GM13977 (cell line): ENCODE measurements around the gene TMEM238.
A peak's percentile ranks its signal among the peaks of the same experiment; 100 is the strongest.

Experiments
- DNase-seq: peaks from one replicate; pipeline ENCODE4 v3.0.0; 2012; ENCODE audit warnings: low spot score
- CTCF ChIP-seq: IDR thresholded peaks from 2 replicates; pipeline ENCODE4 v1.5.1; 2012; ENCODE audit warnings: mild to moderate bottlenecking, control low read depth; ENCODE audit not compliant: insufficient read depth; ENCODE audit errors: extremely low read depth, missing control alignments
- in situ Hi-C: fragments of 300-500 bp; cut with MboI; formaldehyde crosslinking; loops from one replicate; pipeline ENCODE4 v1.12.0; 2022; ENCODE audit warnings: low sequenced_read_pairs, low pct_unique_long_range_greater_than_20kb, mixed read lengths, inconsistent platforms; ENCODE audit not compliant: unreplicated experiment

The TMEM238 gene

DNA sequence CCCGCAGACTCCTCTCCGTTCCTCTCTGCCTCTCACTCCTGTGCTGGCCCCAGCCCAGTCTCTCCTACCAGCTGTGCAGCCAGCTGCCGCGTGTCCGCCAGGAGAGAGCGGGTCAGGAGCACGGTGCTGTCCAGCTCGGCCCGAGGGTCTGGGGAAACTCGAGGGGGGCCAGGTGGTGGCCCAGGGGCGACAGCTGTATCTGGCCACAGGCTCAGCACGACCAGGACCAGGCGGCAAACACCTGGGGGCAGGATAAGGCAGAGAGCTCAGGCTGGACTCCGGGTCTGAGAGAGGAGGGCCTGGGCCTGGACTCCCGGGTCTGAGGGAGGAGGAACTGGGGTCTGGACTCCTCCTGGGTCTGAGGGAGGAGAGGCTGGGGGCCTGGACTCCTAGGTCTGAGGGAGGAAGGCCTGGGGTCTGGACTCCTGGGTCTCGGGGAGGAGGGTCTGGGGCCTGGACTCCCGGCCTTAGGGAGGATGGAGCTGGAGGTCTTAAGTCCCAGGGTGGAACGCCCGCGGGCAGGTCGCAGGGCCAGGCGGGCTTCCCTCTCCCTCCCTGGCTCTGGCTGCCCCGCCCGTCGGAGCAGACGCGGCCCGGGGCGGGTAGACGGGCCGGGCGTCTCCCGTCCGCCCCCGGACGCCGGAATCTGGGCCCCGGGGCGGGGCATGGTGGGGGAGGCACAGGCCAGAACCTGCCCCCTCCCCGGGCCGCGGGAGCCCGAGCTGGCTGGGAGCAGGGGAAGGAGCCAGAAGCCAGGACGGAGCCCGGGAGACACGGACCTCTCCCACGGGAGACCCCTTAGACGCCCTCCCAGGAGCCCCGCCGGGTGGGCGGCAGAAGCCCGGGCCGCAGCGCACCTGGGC is 15.2 kb downstream of the TMEM238 start:
- DNase-seq = peak; percentile 64
- in situ Hi-C loops = no loop called here

GRCh38 chr19:55368106-55368505 is 16.0 kb downstream of the TMEM238 start:
- in situ Hi-C loops = no loop called here
- TF ChIP-seq CTCF = no peak
- no peak for DNase-seq

More for the DNA sequence above, 15.2 kb downstream of the TMEM238 start:
- no peak for TF ChIP-seq CTCF

- TF ChIP-seq CTCF = no peak
- in situ Hi-C loops = no loop called here
- no peak for DNase-seq
Measured at GRCh38 chr19:55366790-55367189, 17.3 kb downstream of the TMEM238 start.

DNA sequence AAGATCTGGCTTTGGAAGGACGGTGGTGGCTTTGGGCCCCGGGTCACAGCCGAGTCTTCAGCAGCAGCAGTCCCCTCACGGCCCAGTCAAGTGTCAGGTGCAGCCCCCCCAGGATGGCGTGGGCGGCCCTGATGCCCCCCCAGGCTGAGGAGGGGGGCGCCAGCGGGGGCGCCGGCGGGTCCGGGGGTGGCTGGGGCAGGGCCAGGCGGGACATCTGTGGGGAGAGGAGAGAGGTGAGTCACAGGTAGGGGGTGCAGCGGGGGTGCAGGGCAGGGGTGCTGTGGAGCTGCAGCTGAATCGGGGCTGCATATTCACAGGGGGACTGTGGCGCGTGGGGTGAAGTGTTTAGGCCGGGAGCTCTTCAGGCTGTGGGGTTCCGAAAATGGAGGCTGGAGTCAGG is 18.1 kb downstream of the TMEM238 start:
- no peak for TF ChIP-seq CTCF
- no peak for DNase-seq
- in situ Hi-C loops = no loop called here

GRCh38 chr19:55365245-55365644 is 18.8 kb downstream of the TMEM238 start:
- TF ChIP-seq CTCF = no peak
- DNase-seq = no peak
- in situ Hi-C loops = no loop called here

GRCh38 chr19:55362990-55363716 is 20.9 kb downstream of the TMEM238 start, which contains the start of gene GARIN5B:
Gene GARIN5B, minus strand, starts transcription at chr19:55363260. Its CDS starts 194 bp downstream, at chr19:55363066.
- no peak for TF ChIP-seq CTCF

More at GRCh38 chr19:55362990-55363716, 20.9 kb downstream of the TMEM238 start, which contains the start of gene GARIN5B:
- no peak for DNase-seq
- in situ Hi-C loops = no loop called here
